Measurements from ENCODE around the gene DDTL. TPM values are rescaled to one million over a fixed set of nuclear protein-coding genes. Genes with fewer than 3 reads are reported as not detected.
A peak's percentile ranks its signal among the peaks of the same experiment; 100 is the strongest.

DDTL gene
- total and polyA plus RNA-seq, 9 of the 15 experiments (the other 6 are each of a cell fraction or from before 2014, with no cell fraction given), result 0.05 to 1.7 (median 0.59) TPM; not detected in 4

GRCh38 chr22:24011735-24012068, 45.0 kb downstream of the DDTL start (continued):
- TF ChIP-seq CTCF (IDR thresholded peaks at IDR 0.05 in 2 of 3, conservative IDR thresholded peaks at IDR 0.05 in 1 of 3; ENCODE audit: insufficient read depth in 2 of 3, low read depth in 1 of 3, low read length in 3 of 3) (no peak), ZBTB9 (CRISPR knock-in tag; IDR thresholded peaks at IDR 0.05) (no peak), ESRRA (IDR thresholded peaks at IDR 0.05; ENCODE audit: borderline replicate concordance, low read depth) (0 out of 2 replicates have a peak, but pooled peaks have one; percentile 3), BDP1 (IDR thresholded peaks at IDR 0.05; ENCODE audit: insufficient read depth, insufficient read length) (no peak), ZEB2 (IDR thresholded peaks at IDR 0.05) (0 out of 2 replicates have a peak, but pooled peaks have one; percentile 29), ARID2 (IDR thresholded peaks at IDR 0.05) (no peak), SMARCE1 (IDR thresholded peaks at IDR 0.05) (0 out of 2 replicates have a peak, but pooled peaks have one; percentile 23), MLLT1 (IDR thresholded peaks at IDR 0.05) (0 out of 4 replicates have a peak, but pooled peaks of 1 of the 2 experiments have one; percentile 4), RCOR1 (IDR thresholded peaks at IDR 0.05; ENCODE audit: borderline replicate concordance in 1 of 2, low read depth in 2 of 2, low read length in 2 of 2) (no peak), ZNF740 (CRISPR knock-in tag; IDR thresholded peaks at IDR 0.05) (0 out of 2 replicates have a peak, but pooled peaks have one; percentile 5), ZNF740 (tag; IDR thresholded peaks at IDR 0.05) (no peak), ELF4 (CRISPR knock-in tag; IDR thresholded peaks at IDR 0.05) (no peak)
